Parathyroid adenoma (tissue), 2 donors: ENCODE data around the gene SMIM15.

ENCODE experiments used
- H2AFZ ChIP-seq: fragments of 300-600 bp; sonication (generic); one replicate; pipeline ENCODE4 v1.7.0; 2017; ENCODE audit warnings: antibody characterized with exemption, mild to moderate bottlenecking
- H3K27ac ChIP-seq: fragments of 300-600 bp; sonication (generic); one replicate; pipeline ENCODE4 v1.7.0; 2017
- H3K27me3 ChIP-seq: fragments of 300-600 bp; sonication (generic); one replicate; pipeline ENCODE4 v1.7.0; 2017; ENCODE audit warnings: low read length; ENCODE audit not compliant: control insufficient read depth, insufficient read depth
- H3K36me3 ChIP-seq: fragments of 300-600 bp; sonication (generic); one replicate; pipeline ENCODE4 v1.7.0; 2017; ENCODE audit warnings: low read length; ENCODE audit not compliant: control insufficient read depth, insufficient read depth
- H3K4me1 ChIP-seq: fragments of 300-600 bp; sonication (generic); one replicate; pipeline ENCODE4 v1.7.0; 2017; ENCODE audit warnings: control low read depth
- H3K4me2 ChIP-seq: fragments of 300-600 bp; sonication (generic); one replicate; pipeline ENCODE4 v1.7.0; 2017; ENCODE audit warnings: low read length
- H3K4me3 ChIP-seq: fragments of 300-600 bp; sonication (generic); one replicate; pipeline ENCODE4 v1.7.0; 2017; ENCODE audit warnings: low read depth, low read length
- H3K79me2 ChIP-seq: fragments of 300-600 bp; sonication (generic); one replicate; pipeline ENCODE4 v1.7.0; 2017; ENCODE audit warnings: control low read depth
- H3K9ac ChIP-seq: fragments of 300-600 bp; sonication (generic); one replicate; pipeline ENCODE4 v1.7.0; 2017; ENCODE audit warnings: mild to moderate bottlenecking
- H3K9me3 ChIP-seq: fragments of 300-600 bp; sonication (generic); one replicate; pipeline ENCODE4 v1.7.0; 2017; ENCODE audit warnings: low read length; ENCODE audit not compliant: control insufficient read depth
- TF ChIP-seq, protein P1 (sequence below): fragments of 300-600 bp; sonication (generic); IDR thresholded peaks from one replicate; pipeline ENCODE4 v1.7.0; 2017; ENCODE audit warnings: antibody characterized with exemption, mild to moderate bottlenecking
- donor health status: primary hyperparathyroidism.

SMIM15 gene

DNA sequence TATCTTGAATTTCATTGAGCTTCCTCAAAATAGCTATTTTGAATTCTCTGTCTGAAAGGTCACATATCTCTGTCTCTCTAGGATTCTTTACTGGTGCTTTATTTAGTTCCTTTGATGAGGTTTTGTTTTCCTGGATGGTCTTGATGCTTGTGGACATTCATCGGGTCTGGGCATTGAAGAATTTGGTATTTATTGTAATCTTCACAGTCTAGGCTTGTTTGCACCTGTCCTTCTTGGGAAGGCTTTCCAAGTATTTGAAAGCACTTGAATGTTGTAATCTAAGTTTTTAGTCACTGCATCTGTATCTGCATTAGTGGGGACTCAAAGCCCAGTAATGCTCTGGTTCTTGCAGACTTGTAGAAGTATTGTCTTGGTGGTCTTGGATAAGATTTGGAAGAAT is 47.8 kb downstream of the SMIM15 start:
- no peaks in the 10 kb centered on the region for H3K36me3 ChIP-seq
- H3K4me1 ChIP-seq = no peaks in the 10 kb centered on the region
- no peak overlapping the region for H3K27ac ChIP-seq
- H3K4me2 ChIP-seq = no peak overlapping the region
- TF ChIP-seq, protein P1, sequence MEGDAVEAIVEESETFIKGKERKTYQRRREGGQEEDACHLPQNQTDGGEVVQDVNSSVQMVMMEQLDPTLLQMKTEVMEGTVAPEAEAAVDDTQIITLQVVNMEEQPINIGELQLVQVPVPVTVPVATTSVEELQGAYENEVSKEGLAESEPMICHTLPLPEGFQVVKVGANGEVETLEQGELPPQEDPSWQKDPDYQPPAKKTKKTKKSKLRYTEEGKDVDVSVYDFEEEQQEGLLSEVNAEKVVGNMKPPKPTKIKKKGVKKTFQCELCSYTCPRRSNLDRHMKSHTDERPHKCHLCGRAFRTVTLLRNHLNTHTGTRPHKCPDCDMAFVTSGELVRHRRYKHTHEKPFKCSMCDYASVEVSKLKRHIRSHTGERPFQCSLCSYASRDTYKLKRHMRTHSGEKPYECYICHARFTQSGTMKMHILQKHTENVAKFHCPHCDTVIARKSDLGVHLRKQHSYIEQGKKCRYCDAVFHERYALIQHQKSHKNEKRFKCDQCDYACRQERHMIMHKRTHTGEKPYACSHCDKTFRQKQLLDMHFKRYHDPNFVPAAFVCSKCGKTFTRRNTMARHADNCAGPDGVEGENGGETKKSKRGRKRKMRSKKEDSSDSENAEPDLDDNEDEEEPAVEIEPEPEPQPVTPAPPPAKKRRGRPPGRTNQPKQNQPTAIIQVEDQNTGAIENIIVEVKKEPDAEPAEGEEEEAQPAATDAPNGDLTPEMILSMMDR = no peak
- no peak overlapping the region for H3K9ac ChIP-seq
- no peak overlapping the region for H3K4me3 ChIP-seq
- H3K9me3 ChIP-seq = no peaks in the 10 kb centered on the region
- H2AFZ ChIP-seq = no peak overlapping the region
- peaks cover 2% of the 10 kb centered on the region for H3K79me2 ChIP-seq
- no peaks in the 10 kb centered on the region for H3K27me3 ChIP-seq
